H1 (cell line): ENCODE measurements around the gene OR10J5. TPM values are rescaled to one million over a fixed set of nuclear protein-coding genes. Genes with fewer than 3 reads are reported as not detected.

ENCODE experiments used
- BCL11A ChIP-seq, 2 experiments: IDR thresholded peaks; one replicate each; pipeline ENCODE4 v1.6.1; 2011; ENCODE audit warnings: low read depth in 2 of 2, low read length in 2 of 2, mild to moderate bottlenecking in 2 of 2
- EZH2 ChIP-seq: fragments of 200-600 bp; sonication (generic); IDR thresholded peaks from 2 replicates; pipeline ENCODE4 v1.7.1; 2012; ENCODE audit warnings: low read depth, mild to moderate bottlenecking, moderate library complexity, low read length, inconsistent platforms; ENCODE audit not compliant: severe bottlenecking
- POU5F1 ChIP-seq: IDR thresholded peaks from 2 replicates; pipeline ENCODE4 v1.6.1; 2011; ENCODE audit warnings: low read depth, mild to moderate bottlenecking, low read length, moderate library complexity
- RAD21 ChIP-seq, 2 experiments: IDR thresholded peaks in 1 of 2; conservative IDR thresholded peaks in 1 of 2; 2 replicates each; pipeline ENCODE4 v1.6.1; 2011; ENCODE audit warnings: low read depth in 2 of 2, low read length in 2 of 2, improper control_type of control experiment in 1 of 2, inconsistent platforms in 1 of 2, mild to moderate bottlenecking in 1 of 2, moderate library complexity in 1 of 2
- polyA plus RNA-seq, 7 experiments: library from polyadenylated mRNA; depleted of rRNA in 3 of 7; stranded (reverse) in 5 of 7; unstranded in 2 of 7; fragments of >200 nt in 5 of 7; fragments of 200-250 nt in 2 of 7; gene quantifications; 1 replicate in 5 of 7; 2 replicates in 1 of 7; 4 replicates in 1 of 7; pipeline versions ENCODE4 v1.2.1 to v1.2.3, GENCODE V29; 2011 to 2013; ENCODE audit warnings: missing spikeins in 2 of 7, mixed read lengths in 2 of 7
- total RNA-seq: library from RNA; stranded (reverse); fragmentation: NEBNext Ultra II Directional; extraction: Animal tissue kit (Norgen Biotek cat#: 25700); gene quantifications from 2 replicates; pipeline ENCODE4 v1.2.1, GENCODE V29; 2021

Gene OR10J5
- total and polyA plus RNA-seq, 2 of the 8 experiments (the other 6 are each of a cell fraction or from before 2014, with no cell fraction given), result not detected

DNA sequence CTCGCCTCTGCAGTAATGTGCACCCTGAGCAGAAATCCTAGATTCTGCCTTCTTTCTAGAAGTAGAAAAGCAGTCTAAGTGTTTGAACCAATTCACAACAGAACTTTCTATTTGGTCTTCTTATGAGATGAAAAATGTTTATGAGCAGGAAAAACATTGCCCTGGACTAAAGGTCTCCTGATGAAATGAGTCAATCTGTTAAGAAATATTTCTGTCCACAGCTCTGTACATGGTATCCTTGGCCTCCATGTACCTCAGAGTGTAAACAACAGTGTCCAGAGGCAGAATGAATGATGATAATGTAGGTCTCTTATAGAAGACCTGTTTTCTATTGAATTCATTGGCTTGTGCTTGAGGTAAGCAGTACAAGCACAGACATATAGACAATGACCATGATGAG lies 45.6 kb upstream of the OR10J5 start (continued):
- no peak for TF ChIP-seq EZH2
- TF ChIP-seq RAD21 (IDR thresholded peaks at IDR 0.05 in 1 of 2, conservative IDR thresholded peaks at IDR 0.05 in 1 of 2; ENCODE audit: low read depth in 2 of 2, low read length in 2 of 2), result no peak
- TF ChIP-seq POU5F1, result no peak
- no peak for TF ChIP-seq BCL11A (IDR thresholded peaks at IDR 0.05; ENCODE audit: low read depth in 2 of 2, low read length in 2 of 2)
